Measurements from ENCODE around the gene RPS6KC1.
"Not testable (repeated sequence)": the region's sequence is repeated elsewhere in the genome, so short reads cannot be mapped to it uniquely, and the experiment has no call there.

RPS6KC1 gene

GRCh38 chr1:213089924-213090677 lies 39.1 kb downstream of the RPS6KC1 start:
- Histone ChIP-seq H3K4me3 (no peak overlapping the region), H3K27ac (no peak overlapping the region)
- no peak for TF ChIP-seq CTCF (IDR thresholded peaks at IDR 0.05)
- DNase-seq (ENCODE audit: low spot score) = no peak

DNA sequence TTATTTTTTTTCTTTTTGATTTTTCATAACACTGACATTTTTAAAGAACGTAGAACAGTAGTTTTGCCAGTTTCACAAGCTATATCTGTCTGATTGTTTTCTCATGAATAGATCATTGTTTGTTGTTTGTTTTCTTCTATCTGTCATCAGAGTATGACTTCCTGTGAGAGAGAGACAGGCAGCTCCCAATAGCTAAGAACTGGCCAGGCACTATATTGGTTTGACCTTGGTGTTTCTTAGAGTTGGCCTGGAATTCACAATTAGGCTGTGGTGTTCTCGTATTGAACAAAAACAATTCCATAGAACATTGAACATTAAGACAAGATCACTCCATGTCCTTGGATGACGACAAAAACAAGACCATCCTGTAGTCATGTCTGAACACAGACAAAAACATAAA lies 43.4 kb downstream of the RPS6KC1 start:
- no peak overlapping the region for H3K4me3 ChIP-seq
- no peak for TF ChIP-seq CTCF (IDR thresholded peaks at IDR 0.05)
- DNase-seq (ENCODE audit: low spot score) = no peak
- no peak overlapping the region for H3K27ac ChIP-seq

DNA sequence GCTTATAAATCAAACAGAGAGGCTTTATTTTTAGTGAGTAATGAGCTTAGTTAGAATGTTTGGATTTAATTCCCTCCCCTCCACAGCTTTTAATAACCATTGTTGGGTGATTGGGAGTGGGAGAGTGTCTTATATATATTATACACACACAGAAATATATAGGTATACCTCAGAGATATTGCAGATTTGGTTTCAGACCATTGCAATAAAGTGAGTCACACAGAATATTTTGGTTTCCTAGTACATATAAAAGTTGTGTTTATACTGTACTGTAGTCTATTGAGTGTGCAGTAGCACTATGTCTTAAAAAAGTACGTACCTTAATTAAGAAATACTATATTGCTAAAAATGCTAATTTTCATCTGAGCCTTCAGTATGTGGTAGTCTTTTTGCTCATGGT lies 44.4 kb downstream of the RPS6KC1 start:
- no peak for DNase-seq (ENCODE audit: low spot score)
- no peak overlapping the region for H3K27ac ChIP-seq
- H3K4me3 ChIP-seq = no peak overlapping the region

GRCh38 chr1:213099682-213100399 lies 48.8 kb downstream of the RPS6KC1 start:
- TF ChIP-seq CTCF (IDR thresholded peaks at IDR 0.05) = no peak
- DNase-seq (ENCODE audit: low spot score) = no peak
- H3K4me3 ChIP-seq = no peak overlapping the region
- no peak overlapping the region for H3K27ac ChIP-seq

More for the DNA sequence above, 44.4 kb downstream of the RPS6KC1 start:
- TF ChIP-seq CTCF (IDR thresholded peaks at IDR 0.05) = no peak

DNA sequence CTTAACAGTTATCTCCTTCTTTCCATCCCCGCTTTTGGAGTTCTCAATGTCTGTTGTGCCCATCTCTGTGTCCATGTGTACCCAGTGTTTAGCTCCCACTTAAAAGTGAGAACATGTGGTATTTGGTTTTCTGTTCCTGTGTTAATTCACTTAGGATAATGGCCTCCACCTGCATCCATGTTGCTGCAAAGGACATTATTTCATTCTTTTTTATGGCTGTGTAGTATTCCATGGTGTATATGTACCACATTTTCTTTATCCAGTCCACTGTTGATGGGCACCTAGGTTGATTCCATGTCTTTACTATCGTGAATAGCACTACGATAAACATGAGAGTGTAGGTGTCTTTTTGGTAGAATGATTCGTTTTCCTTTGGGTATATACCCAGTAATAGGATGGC lies 49.5 kb downstream of the RPS6KC1 start:
- H3K27ac ChIP-seq; H3K4me3 ChIP-seq; DNase-seq (ENCODE audit: low spot score): not testable (repeated sequence)

GRCh38 chr1:213103377-213104306 lies 52.6 kb downstream of the RPS6KC1 start:
- Histone ChIP-seq H3K4me3 (no peak overlapping the region), H3K27ac (no peak overlapping the region)
- no peak for DNase-seq (ENCODE audit: low spot score)
- TF ChIP-seq CTCF (IDR thresholded peaks at IDR 0.05) = no peak

DNA sequence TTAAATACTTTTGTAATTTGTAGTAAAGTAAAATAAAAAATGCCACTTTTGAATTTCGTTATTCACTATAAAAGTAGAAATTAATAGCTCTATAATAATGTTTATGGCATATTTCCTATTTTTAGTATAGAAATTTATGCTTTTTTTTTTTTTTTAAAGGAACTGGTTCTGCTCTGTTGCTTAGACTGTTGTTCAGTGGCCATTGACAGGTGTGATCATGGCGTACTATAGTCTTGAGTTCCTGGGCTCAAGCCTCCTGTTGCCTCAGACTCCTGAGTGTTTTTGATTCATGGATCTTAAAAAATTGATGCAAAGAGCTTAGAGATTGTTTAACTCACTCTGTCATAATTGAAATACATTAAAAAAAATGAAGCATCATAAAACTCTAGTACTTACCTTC lies 53.6 kb downstream of the RPS6KC1 start:
- no peak for TF ChIP-seq CTCF (IDR thresholded peaks at IDR 0.05)
- H3K27ac ChIP-seq = no peak overlapping the region
- H3K4me3 ChIP-seq = no peak overlapping the region
- no peak for DNase-seq (ENCODE audit: low spot score)
